Activated T-helper 17 cell treated with anti-CD3 and anti-CD28 coated beads, Interleukin-2, amount 50 U/mL, for 72 hours (primary cell): Measurements from ENCODE around the gene SLCO2B1. TPM values are rescaled to one million over a fixed set of nuclear protein-coding genes. Genes with fewer than 3 reads are reported as not detected.

Experiments used
- ATAC-seq: fragments of 150-1000 bp; cut with Tn5 transposase; replicated peaks from 2 replicates; pipeline ENCODE4 v1.10.0; 2021; ENCODE audit warnings: mild to moderate bottlenecking, moderate library complexity
- H3K27ac Mint-ChIP-seq: one replicate; pipeline ENCODE4 v1.8.0; 2022; ENCODE audit warnings: mixed read lengths
- H3K27me3 Mint-ChIP-seq: one replicate; pipeline ENCODE4 v1.8.0; 2022; ENCODE audit warnings: mixed read lengths
- H3K36me3 Mint-ChIP-seq: one replicate; pipeline ENCODE4 v1.8.0; 2022; ENCODE audit warnings: low read depth, mild to moderate bottlenecking, mixed read lengths
- H3K4me1 Mint-ChIP-seq: one replicate; pipeline ENCODE4 v1.8.0; 2022; ENCODE audit warnings: mixed read lengths
- H3K4me3 Mint-ChIP-seq: one replicate; pipeline ENCODE4 v1.8.0; 2022; ENCODE audit warnings: mild to moderate bottlenecking, mixed read lengths
- H3K9me3 Mint-ChIP-seq: one replicate; pipeline ENCODE4 v1.8.0; 2022; ENCODE audit warnings: mixed read lengths
- total RNA-seq, 2 donors: library from RNA; stranded (reverse); gene quantifications; one replicate each; pipeline ENCODE4 v1.2.3, GENCODE V29; 2022

SLCO2B1 gene
- total RNA-seq, 2 donors from 2014 or later: 0.26 to 2.2 TPM

DNA sequence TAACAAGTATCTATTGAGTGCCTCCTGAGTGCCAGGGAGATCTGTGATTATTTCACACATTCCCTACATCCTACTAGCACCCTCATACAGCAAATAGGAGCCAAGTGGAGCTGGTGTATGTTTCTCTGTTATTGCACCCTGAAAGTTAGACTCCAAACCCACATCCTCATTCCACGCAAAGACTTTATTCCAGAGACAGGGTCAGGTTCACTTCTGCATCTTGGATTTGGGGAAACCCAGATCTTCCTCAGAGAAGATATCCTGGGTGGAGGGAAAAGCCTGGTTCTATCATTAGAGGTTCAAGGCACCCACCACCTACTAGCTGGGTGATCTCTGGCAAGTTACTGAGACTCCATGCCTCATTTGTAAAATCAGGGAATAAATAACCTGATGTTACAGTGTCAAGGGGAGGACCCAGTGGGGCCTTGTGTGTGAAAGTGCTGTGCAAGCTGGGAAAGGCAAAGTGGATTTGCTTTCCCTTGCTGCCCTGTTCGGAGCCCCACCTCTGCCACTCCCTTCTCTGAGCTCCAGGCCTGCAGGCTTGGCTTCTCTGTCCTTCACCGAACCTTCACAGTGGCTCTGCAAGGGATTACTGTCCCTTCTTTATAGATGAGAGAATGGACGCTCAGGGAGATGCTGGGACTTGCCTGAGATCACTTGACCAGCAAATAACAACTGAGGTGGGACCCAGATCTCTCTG, 991 bp upstream of the SLCO2B1 start:
- peaks cover 13% of the 10 kb centered on the region for H3K27me3 Mint-ChIP-seq
- no peaks in the 10 kb centered on the region for H3K36me3 Mint-ChIP-seq
- H3K4me1 Mint-ChIP-seq: peaks cover 5% of the 10 kb centered on the region
- no peak for ATAC-seq
- H3K27ac Mint-ChIP-seq: no peak overlapping the region
- no peak overlapping the region for H3K4me3 Mint-ChIP-seq
- no peaks in the 10 kb centered on the region for H3K9me3 Mint-ChIP-seq

DNA sequence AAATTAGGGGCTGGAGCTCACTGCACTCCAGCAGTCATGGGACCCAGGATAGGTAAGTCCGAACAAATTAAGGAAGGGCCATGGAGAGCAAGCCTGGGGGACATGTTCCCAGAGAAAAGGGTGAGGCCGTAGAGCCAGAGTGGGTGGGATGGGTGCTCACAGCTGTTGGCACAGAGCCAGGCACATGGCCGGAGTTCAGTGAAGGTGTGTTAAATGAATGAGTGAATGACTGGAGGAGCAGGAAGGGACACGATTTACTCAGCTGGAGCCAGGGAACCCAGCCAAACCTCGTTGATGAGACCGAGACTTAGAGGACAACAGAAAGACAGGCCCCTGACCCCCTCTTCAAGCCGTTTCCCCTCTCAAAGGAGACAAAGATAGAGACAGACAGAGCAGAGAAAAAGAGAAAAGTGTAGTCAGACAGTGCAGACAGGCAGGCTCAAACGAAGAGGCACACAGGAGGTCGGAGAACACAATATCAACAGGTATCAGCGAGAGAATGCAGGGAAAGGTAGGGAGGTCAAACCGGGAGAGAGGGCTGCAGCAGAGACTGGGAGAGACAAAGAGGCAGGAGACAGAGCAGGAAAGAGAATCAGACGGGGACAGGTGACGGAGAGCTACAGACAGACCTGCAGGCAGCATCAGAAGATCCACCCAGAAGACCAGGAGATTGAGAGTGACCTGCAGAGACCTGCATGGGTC, 590 bp downstream of the SLCO2B1 start:
- Mint-ChIP-seq H3K27ac (no peak overlapping the region), H3K4me1 (peaks cover 5% of the 10 kb centered on the region), H3K9me3 (no peaks in the 10 kb centered on the region), H3K27me3 (peaks cover 13% of the 10 kb centered on the region), H3K4me3 (no peak overlapping the region), H3K36me3 (no peaks in the 10 kb centered on the region)
- no peak for ATAC-seq

DNA sequence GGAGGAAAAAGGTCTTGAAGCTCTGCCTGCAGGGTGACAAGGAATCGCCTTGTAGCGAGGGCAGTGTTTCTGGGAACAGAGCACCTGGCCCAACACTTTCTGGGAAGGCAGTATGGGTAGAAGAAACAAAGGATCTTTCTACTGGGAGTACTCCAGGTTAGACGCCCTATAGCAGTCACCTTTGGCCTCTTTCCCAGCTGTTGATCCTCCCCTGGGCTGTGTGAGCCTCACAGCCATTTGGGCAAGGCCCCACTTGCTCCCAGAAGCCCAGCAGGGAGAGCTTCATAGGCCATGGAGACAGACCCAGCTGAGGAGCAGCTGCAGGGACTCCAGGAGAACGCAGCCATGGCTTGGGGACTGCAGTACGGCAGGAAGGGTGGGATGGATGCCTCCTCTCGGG, 1.2 kb downstream of the SLCO2B1 start:
- no peak overlapping the region for H3K27ac Mint-ChIP-seq
- ATAC-seq: no peak
- no peak overlapping the region for H3K4me3 Mint-ChIP-seq
- peaks cover 5% of the 10 kb centered on the region for H3K4me1 Mint-ChIP-seq
- H3K27me3 Mint-ChIP-seq: peaks cover 13% of the 10 kb centered on the region
- no peaks in the 10 kb centered on the region for H3K36me3 Mint-ChIP-seq
- H3K9me3 Mint-ChIP-seq: no peaks in the 10 kb centered on the region

DNA sequence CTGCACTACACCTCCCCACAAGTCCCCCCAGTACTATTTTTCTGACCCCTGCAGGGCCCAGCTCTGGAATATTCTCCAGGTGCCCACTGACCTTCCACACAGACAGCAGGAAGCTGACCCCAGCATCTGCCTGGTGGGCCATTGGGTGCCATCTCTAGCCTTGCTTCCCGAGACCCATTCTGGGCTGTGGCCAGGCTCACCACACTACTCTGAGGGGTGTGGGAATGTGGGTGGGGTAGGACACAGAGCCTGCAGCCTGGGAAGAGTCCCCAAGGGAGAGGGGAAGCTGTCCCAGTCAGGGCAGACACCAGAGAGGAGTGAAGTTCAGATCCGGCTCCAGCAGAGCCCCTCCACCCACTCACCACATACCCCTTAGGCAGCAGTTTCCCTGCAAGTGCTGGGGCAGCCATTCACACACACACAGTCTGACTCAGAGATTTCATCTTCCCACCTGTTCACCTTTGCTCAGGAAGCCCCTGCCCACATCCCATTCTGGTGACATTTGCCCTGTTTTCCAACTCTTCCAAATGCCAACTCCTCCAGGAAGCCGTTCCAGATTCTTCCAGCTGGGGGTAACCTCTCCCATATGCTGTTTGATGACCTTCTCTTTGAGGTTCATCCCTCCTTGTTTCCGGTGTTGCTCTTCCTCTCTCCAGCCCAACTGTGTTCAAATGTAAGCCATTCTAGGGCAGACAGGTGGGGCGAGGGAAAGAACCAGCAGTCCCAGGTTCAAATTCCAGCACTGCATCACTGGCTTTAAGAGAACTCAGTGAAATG, 1.9 kb downstream of the SLCO2B1 start:
- Mint-ChIP-seq H3K27ac (peak overlapping the region; percentile 20), H3K36me3 (no peaks in the 10 kb centered on the region)
- no peak for ATAC-seq

DNA sequence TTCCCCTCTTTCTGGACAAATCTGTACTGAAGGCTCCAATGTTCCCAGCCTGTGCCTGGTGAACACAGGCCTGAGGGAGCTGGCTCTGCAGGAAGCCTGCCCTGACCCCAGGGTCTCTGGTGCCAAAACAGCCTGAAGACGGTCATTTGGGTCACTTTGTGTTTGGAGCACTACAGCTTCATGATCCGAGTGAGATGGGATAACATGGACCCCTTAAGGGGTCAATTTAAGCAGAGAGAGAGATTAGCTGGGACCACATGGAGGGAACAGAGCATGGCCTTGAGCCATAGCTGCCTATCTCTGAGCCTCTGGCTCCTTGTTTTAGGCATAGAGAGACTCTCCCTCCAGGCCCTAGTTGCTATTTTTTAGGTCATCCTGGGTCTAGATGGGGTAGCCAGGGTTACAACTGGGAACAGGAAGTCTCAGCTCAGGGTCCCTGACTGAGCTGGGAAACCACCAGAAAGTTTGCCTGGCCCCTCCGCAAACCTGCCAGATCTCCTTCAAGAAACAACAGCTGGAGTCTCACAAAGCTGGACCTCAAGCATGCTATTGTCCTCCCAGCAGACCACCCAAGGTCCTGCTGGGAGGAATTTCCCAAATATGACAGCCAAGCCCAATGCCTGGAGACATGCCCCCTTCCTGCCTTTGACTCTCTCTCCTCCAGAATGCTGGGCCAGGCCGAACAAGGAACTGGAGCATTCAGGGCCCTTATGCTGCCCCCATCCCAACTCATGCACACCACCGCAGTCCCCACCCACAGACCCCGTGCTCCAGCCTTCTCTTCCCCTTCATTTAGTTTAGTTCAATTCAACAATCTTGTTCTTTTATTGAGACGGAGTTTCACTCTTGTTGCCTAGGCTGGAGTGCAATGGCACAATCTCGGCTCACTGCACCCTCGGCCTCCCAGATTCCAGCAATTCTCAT, 4.0 kb downstream of the SLCO2B1 start:
- no peak overlapping the region for H3K27ac Mint-ChIP-seq
- no peaks in the 10 kb centered on the region for H3K36me3 Mint-ChIP-seq
- ATAC-seq: no peak
- peaks cover 5% of the 10 kb centered on the region for H3K4me1 Mint-ChIP-seq
- H3K4me3 Mint-ChIP-seq: no peak overlapping the region
- H3K27me3 Mint-ChIP-seq: peaks cover 13% of the 10 kb centered on the region
- H3K9me3 Mint-ChIP-seq: no peaks in the 10 kb centered on the region

More for the DNA sequence above, 1.9 kb downstream of the SLCO2B1 start:
- H3K4me3 Mint-ChIP-seq: no peak overlapping the region
- no peaks in the 10 kb centered on the region for H3K9me3 Mint-ChIP-seq
- H3K27me3 Mint-ChIP-seq: peaks cover 13% of the 10 kb centered on the region
- peaks cover 5% of the 10 kb centered on the region for H3K4me1 Mint-ChIP-seq

DNA sequence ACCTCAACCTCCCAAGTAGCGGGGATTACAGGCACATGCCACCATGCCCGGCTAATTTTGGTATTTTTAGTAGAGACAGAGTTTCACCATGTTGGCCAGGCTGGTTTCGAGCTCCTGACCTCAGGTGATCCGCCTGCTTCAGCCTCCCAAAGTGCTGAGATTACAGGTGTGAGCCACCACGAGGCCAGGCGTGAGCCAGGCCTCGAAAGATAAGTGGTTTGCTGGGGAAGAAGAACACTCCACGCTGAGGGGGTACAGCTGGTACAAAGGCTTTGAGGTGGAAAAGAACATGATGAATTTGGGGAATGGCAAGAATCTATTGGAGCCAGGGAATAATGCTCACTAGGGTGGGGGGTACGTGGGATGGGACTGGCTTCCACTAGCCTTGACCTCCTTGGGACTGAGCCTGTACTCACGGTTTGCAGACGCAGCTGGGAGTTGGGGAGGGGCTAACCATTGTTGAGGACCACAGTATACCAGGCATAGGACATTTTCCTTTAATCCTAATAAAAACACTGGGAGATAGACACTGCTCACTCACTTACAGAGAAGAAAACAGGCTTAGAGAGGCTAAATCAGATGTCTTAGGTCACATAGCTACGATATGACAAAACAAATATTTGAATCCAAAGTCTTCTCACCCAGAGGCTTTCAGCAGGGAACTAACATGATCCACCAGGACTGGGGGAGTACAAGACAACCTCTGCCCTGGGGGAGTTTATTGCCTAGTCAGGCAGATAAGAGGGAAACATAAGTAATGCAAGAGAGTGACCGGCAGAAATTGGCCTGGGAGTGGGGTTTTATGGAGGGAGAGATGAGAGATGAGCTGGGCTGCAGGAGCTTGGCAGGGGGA, 4.9 kb downstream of the SLCO2B1 start:
- no peak for ATAC-seq
- peaks cover 8% of the 10 kb centered on the region for H3K27me3 Mint-ChIP-seq
- no peak overlapping the region for H3K4me3 Mint-ChIP-seq
- no peaks in the 10 kb centered on the region for H3K36me3 Mint-ChIP-seq
- H3K9me3 Mint-ChIP-seq: no peaks in the 10 kb centered on the region
- H3K27ac Mint-ChIP-seq: no peak overlapping the region
- H3K4me1 Mint-ChIP-seq: peaks cover 5% of the 10 kb centered on the region

DNA sequence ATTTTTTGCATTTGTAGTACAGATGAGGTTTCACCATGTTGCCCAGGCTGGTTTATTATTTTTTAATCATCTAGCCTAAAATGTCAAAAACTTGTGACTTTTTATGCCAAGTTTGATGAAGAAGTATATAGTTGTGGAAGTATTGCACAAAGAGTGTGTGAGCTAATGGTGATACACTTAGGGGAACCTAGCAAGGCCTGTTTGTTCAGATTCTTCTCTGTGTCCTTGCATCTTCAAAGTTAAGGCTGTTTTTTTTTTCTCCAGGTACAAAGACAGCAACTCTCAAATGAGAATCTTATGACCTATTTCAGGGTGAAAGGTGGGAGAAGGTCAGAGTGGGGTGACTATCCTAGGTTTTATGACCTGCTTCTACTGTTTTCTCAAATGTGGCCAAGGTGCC, 7.3 kb downstream of the SLCO2B1 start:
- Mint-ChIP-seq H3K9me3 (no peaks in the 10 kb centered on the region), H3K4me1 (peaks cover under 1% of the 10 kb centered on the region)

DNA sequence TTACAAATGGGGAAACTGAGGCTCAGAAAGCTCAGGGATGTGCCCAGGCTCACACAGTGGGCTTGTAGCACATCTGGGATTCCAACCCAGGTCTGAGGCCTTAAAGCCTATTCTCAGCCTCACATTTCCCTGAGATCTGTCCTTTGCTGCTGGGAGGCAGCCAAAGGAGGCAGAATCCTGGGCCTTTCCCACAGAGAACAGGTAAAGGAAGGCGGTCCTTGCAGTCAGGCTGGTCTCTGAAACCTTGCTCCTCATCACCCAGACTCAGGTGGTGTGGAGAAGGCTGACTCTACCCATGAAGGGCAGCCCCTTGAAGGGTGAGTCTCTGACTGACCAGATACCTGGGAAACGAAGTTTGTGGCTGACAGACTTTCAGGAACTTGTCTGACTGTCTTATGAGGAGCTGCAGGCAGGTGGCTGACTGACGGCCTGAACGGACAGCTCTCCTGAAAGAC, 7.8 kb downstream of the SLCO2B1 start:
- no peaks in the 10 kb centered on the region for H3K4me1 Mint-ChIP-seq
- no peak overlapping the region for H3K4me3 Mint-ChIP-seq
- peaks cover 1% of the 10 kb centered on the region for H3K27me3 Mint-ChIP-seq
- no peak overlapping the region for H3K27ac Mint-ChIP-seq
- H3K36me3 Mint-ChIP-seq: no peaks in the 10 kb centered on the region
- H3K9me3 Mint-ChIP-seq: no peaks in the 10 kb centered on the region
- no peak for ATAC-seq

More for the DNA sequence above, 7.3 kb downstream of the SLCO2B1 start:
- no peak overlapping the region for H3K27ac Mint-ChIP-seq
- H3K36me3 Mint-ChIP-seq: no peaks in the 10 kb centered on the region
- H3K4me3 Mint-ChIP-seq: no peak overlapping the region
- ATAC-seq: no peak
- H3K27me3 Mint-ChIP-seq: no peaks in the 10 kb centered on the region

DNA sequence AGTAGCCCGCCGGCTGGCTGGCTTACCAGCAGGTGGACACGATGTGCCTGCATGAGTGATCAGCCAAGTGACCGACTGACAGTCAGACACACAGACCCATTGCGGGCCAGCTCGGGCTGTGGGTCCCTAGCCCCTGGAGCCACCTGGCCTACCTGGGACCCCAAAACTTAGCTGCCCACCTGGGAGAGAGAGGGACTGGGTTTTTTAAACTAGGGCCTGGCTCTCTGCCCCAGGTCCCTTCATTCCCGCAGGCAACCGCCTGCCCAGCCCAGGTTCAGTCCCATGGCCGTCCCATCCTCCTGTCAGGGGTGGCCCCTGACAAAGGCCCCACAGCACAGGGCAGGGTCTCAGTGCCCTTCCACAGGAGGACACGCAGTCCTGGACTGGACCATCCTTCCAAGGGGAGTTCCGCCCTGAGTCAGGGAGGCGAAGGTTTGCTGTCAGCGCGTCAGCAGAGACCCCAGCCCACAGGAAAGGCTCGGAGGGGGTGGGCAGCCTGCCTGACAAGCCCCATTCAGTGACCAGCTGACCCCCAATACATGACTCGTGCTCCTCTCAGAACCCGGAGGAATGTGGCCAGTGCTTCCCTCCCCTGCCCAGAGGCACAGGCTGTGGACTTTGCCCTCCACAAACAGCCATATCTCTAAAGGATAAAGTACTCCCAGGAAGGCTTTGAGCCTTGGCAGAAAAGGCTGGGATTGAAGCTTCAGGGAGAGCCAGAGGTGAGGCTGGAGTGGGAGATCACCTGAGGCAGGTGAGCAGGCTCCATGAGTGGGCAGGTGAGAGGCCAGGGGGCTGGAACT, 8.4 kb downstream of the SLCO2B1 start:
- no peak for ATAC-seq
- Mint-ChIP-seq H3K4me3 (no peak overlapping the region), H3K27me3 (peaks cover 5% of the 10 kb centered on the region), H3K4me1 (no peaks in the 10 kb centered on the region), H3K27ac (no peak overlapping the region), H3K9me3 (no peaks in the 10 kb centered on the region), H3K36me3 (no peaks in the 10 kb centered on the region)

DNA sequence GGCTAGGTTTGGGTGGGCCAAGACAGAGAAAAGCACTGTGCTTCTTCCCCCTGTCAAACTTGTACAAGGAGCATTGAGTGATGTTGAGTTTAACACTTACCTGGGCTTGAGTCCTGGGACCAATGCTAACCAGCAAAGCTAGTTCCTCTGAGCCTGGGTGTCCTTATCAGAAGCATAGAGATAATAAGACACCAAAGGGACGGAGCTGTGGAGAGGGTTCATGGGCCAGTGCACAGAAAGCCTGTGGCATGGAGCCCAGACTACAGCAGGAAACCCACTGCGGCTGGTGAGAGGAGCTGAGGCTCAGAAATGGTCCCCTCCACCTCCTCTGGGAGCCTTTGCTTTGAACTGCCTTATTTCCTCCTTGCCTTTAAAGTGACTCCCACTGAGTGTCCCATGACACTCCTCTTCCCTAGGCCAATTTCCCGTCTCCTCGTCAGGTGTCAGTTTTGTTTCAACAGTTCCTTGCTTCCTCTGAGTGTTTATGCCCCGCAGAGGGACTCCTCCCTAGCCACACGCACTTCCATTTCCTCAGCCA, 9.4 kb downstream of the SLCO2B1 start:
- no peak overlapping the region for H3K27ac Mint-ChIP-seq
- no peak for ATAC-seq
- no peaks in the 10 kb centered on the region for H3K9me3 Mint-ChIP-seq
- H3K27me3 Mint-ChIP-seq: peaks cover 5% of the 10 kb centered on the region
- H3K36me3 Mint-ChIP-seq: no peaks in the 10 kb centered on the region
- no peaks in the 10 kb centered on the region for H3K4me1 Mint-ChIP-seq
- no peak overlapping the region for H3K4me3 Mint-ChIP-seq

DNA sequence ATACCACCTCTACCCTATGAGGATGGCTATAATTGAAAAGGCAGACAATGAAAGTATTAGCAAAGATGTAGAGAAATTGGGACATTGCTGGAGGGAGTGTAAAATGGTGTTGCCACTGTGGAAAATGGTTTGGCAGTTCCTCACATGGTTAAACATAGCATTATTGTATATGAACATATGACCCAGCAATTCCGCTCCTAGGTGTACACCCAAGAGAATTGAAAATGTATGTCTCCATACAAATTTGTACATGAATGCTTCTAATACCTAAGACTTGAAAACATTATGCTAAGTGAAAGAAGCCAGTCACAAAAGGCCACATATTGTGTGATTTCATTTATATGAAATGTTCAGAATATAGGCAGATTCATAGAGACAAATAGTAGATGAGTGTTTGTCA, 10.0 kb downstream of the SLCO2B1 start:
- Mint-ChIP-seq H3K27ac (no peak overlapping the region), H3K36me3 (no peaks in the 10 kb centered on the region), H3K9me3 (no peaks in the 10 kb centered on the region), H3K27me3 (peaks cover 5% of the 10 kb centered on the region), H3K4me1 (no peaks in the 10 kb centered on the region), H3K4me3 (no peak overlapping the region)
- no peak for ATAC-seq

DNA sequence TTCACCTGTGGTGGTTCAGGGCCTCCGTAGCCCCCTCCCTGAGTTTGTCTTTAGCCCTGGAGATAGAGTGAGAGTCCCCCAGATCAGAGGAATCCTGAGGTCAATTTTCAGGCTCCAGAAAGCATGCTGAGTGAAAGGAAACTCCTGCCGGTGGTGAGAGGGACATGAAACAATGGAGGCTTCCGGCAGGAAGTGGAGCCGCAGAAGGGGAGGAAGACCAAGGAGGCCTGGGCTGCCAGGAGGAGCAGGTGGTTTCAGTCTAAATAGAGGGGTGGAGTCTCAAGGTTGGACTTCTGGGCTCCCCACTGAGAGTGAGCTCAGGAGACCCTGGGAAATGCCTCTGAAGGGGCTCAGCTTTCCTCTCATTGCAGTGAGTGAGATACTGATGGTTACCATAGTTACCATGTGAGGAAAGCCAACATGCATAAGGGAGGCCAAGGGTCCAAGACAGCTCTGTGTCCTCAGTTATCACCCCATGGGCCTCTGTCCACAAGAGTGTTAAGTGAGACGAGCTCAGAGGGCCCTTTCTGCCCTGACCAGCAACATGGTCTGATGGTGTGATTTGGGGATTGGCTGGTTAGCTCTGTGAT, 10.7 kb downstream of the SLCO2B1 start:
- peaks cover 5% of the 10 kb centered on the region for H3K27me3 Mint-ChIP-seq

More for the DNA sequence above, 10.7 kb downstream of the SLCO2B1 start:
- Mint-ChIP-seq H3K4me3 (no peak overlapping the region), H3K9me3 (no peaks in the 10 kb centered on the region), H3K36me3 (no peaks in the 10 kb centered on the region), H3K4me1 (no peaks in the 10 kb centered on the region), H3K27ac (no peak overlapping the region)
- ATAC-seq: no peak
